ENCODE results near the gene TSPAN17. TPM values are rescaled to one million over a fixed set of nuclear protein-coding genes. Genes with fewer than 3 reads are reported as not detected.
A peak's percentile ranks its signal among the peaks of the same experiment; 100 is the strongest.
"Not testable (repeated sequence)": the region's sequence is repeated elsewhere in the genome, so short reads cannot be mapped to it uniquely, and the experiment has no call there.

Gene TSPAN17
- total and polyA plus RNA-seq, 7 donors = 22.5 to 51.9 (median 25.8) TPM

DNA sequence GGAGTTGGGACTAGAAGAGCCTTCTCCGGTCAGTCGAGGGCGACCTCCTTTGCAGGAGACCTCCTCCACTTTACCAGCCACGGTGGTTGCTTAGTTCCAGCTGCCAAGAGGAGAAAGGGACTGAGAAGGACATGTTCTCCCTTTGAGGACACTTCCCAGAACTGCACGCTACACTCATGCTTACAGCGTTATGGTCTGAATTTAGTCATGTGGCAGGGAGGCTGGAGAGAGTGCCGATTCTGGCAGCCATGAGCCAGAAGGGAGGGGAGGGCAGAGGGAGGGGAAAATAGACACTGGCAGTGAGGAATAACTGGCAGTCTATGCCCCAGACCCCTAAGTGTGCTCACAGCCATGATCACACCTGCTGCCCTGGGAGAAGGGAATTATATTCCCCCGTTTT, 47.8 kb downstream of the TSPAN17 start:
- peaks cover 0 to 61% (median 6%) of the 10 kb centered on the region in 3 donors for H3K27me3 ChIP-seq (ENCODE audit: insufficient read depth in 3 of 3, low read length in 2 of 3)
- TF ChIP-seq, protein P1, sequence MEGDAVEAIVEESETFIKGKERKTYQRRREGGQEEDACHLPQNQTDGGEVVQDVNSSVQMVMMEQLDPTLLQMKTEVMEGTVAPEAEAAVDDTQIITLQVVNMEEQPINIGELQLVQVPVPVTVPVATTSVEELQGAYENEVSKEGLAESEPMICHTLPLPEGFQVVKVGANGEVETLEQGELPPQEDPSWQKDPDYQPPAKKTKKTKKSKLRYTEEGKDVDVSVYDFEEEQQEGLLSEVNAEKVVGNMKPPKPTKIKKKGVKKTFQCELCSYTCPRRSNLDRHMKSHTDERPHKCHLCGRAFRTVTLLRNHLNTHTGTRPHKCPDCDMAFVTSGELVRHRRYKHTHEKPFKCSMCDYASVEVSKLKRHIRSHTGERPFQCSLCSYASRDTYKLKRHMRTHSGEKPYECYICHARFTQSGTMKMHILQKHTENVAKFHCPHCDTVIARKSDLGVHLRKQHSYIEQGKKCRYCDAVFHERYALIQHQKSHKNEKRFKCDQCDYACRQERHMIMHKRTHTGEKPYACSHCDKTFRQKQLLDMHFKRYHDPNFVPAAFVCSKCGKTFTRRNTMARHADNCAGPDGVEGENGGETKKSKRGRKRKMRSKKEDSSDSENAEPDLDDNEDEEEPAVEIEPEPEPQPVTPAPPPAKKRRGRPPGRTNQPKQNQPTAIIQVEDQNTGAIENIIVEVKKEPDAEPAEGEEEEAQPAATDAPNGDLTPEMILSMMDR (IDR thresholded peaks at IDR 0.05) = no peak
- ATAC-seq = peak in 2 of 4 donors; percentile 37 to 53
- intact Hi-C loops (cut with DNase I) = no loop called here
- no peak for DNase-seq
- H3K27ac ChIP-seq = no peak overlapping the region
- WGBS, 3 donors = 17 to 35% (median 34%) methylated on average over 8 of the region's 8 CpGs
- H3K4me1 ChIP-seq = no peaks in the 10 kb centered on the region
- no peak overlapping the region for H3K4me3 ChIP-seq
- H3K36me3 ChIP-seq (ENCODE audit: insufficient read depth in 1 of 2, low read depth in 1 of 2) = no peaks in the 10 kb centered on the region
- H3K9me3 ChIP-seq = no peaks in the 10 kb centered on the region

DNA sequence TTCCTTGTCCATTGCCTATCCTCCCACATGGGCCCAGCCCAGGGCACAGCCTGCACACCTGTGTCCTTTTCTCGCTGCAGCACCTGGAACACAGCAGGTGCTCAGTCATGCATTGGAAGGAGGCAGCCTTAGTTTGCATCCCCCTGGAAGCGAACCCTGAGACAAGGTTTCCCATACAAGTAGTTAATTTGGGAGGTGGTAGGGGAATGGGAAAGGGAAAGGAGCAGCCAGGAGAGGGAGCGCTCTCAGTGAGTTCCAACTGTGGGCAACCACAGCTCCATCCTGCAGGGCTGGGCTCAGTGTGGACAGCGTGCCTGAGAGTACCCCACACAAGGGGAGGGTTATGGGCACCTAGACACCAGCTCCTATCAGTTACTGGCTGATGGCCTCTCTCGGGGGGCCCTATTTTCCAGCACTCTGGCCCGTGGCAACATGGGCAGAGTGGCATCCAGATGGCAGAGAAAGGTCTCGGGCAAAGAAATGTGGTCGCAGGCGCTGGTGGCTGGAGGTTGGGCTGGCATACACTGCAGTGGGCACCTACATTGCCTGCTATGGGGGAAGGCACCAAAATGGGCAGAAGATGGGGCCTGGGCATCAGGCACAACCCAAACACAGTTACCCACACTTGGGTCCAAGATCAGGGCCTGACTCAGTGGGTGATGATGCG, 50.1 kb downstream of the TSPAN17 start:
- WGBS, 3 donors = 79 to 84% (median 82%) methylated on average over 10 of the region's 10 CpGs
- intact Hi-C loops (cut with DNase I) = no loop called here
- no peaks in the 10 kb centered on the region for H3K4me1 ChIP-seq
- ATAC-seq (no peak), DNase-seq (no peak)
- H3K27me3 ChIP-seq (ENCODE audit: insufficient read depth in 3 of 3, low read length in 2 of 3) = peaks cover 0 to 60% (median 5%) of the 10 kb centered on the region in 3 donors
- no peaks in the 10 kb centered on the region for H3K9me3 ChIP-seq
- H3K4me3 ChIP-seq = no peak overlapping the region
- H3K27ac ChIP-seq = no peak overlapping the region
- H3K36me3 ChIP-seq (ENCODE audit: insufficient read depth in 1 of 2, low read depth in 1 of 2) = no peaks in the 10 kb centered on the region
- TF ChIP-seq, protein P1 (IDR thresholded peaks at IDR 0.05) = no peak

DNA sequence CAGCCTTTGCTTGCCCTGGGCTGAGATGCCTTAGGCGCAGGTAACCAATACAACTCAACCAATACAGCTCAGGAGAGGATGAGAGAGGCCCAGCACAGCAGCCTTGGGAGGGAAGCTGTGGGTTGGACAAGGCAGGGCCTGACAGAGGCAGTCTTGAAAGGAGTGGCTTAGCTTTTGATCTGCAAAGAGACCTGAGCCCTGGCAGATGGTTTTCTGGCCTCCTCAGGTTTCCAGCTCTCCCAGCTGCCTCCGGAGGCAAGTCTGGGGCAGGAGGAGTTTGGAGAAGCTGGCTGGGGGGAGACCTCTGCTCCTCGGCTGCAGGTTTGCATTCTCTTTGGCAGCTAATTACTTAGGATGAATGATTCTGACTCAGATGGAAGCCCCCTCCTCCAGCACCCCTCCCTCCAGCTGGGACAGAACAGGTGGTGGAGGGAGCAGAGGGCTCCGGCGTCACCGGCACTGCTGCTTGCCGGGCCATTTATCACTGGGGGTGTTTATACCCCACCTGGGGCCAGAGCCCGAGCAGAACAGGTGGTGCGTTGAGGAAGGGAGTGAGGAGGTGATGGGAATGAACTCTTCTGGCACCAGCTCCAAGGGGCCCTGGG, 50.8 kb downstream of the TSPAN17 start:
- Histone ChIP-seq H3K9me3 (no peaks in the 10 kb centered on the region), H3K36me3 (ENCODE audit: insufficient read depth in 1 of 2, low read depth in 1 of 2) (no peaks in the 10 kb centered on the region), H3K4me3 (no peak overlapping the region), H3K4me1 (no peaks in the 10 kb centered on the region), H3K27ac (no peak overlapping the region), H3K27me3 (ENCODE audit: insufficient read depth in 3 of 3, low read length in 2 of 3) (peaks cover 0 to 61% (median 5%) of the 10 kb centered on the region in 3 donors)
- DNase-seq (no peak), ATAC-seq (no peak)
- WGBS, 3 donors = 30 to 43% (median 33%) methylated on average over 9 of the region's 9 CpGs
- TF ChIP-seq, protein P1 (IDR thresholded peaks at IDR 0.05) = no peak
- intact Hi-C loops (cut with DNase I) = no loop called here

DNA sequence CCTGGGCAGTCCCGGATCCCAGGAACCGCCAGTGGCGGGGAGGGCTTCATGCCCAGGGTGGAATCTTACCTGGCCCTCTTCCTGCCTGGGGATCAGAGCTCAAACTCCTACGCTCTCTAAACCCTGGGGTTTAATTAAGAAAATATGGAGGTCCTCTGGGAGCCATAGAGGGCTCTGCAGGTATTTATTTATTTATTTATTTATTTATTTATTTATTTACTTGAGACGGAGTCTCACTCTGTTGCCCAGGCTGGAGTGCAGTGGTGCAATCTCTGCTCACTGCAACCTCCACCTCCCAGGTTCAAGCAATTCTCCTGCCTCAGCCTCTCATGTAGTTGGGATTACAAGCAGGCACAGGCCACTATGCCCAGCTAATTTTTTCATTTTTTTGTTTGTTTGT, 52.2 kb downstream of the TSPAN17 start:
- 90 to 96% (median 92%) methylated on average over 5 of the region's 5 CpGs for WGBS, 3 donors
- DNase-seq; intact Hi-C loops (cut with DNase I); H3K9me3 ChIP-seq; H3K36me3 ChIP-seq (ENCODE audit: insufficient read depth in 1 of 2, low read depth in 1 of 2); ATAC-seq; H3K4me1 ChIP-seq; H3K4me3 ChIP-seq; H3K27ac ChIP-seq: not testable (repeated sequence)
- peaks cover 0 to 64% (median 4%) of the 10 kb centered on the region in 3 donors for H3K27me3 ChIP-seq (ENCODE audit: insufficient read depth in 3 of 3, low read length in 2 of 3)

DNA sequence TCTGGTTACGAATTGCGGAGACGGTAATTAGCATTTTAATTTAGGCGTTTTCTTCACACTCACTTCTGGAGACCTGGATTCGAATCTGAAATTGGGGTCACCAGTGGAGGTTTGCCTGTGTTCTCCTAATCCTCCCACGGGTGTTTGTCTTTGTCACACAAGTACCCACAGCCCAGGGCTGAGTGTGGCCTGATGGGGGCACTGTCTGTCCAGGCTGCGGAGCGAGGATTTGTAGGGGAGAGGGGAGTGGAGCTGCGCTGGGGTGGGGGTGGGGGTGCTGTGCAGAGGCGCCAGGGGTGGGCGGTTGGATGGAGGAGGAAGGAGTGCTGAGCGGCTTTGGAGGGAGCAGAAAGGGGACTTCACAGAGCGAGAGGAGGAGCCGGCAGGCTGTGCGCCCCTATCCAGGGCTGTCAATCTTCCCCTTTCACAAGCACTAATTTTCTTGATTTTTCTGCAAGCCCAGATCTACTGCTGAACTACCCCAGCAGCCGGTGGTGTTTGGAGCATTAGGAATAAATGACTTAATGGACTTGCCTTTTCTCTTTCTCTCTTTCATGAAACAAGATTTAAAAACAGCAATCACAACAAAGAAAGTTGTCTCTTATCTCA, 53.1 kb downstream of the TSPAN17 start:
- DNase-seq = no peak
- intact Hi-C loops (cut with DNase I) = no loop called here

More for the DNA sequence above, 53.1 kb downstream of the TSPAN17 start:
- no peaks in the 10 kb centered on the region for H3K4me1 ChIP-seq
- H3K4me3 ChIP-seq = no peak overlapping the region
- no peak overlapping the region for H3K27ac ChIP-seq
- no peaks in the 10 kb centered on the region for H3K9me3 ChIP-seq
- TF ChIP-seq, protein P1 (IDR thresholded peaks at IDR 0.05) = no peak
- 29 to 41% (median 32%) methylated on average over 16 of the region's 16 CpGs for WGBS, 3 donors
- no peak for ATAC-seq
- no peaks in the 10 kb centered on the region for H3K36me3 ChIP-seq (ENCODE audit: insufficient read depth in 1 of 2, low read depth in 1 of 2)
- peaks cover 0 to 68% (median 6%) of the 10 kb centered on the region in 3 donors for H3K27me3 ChIP-seq (ENCODE audit: insufficient read depth in 3 of 3, low read length in 2 of 3)

All from psoas muscle (tissue), 8 donors.